ENCODE measurements around the gene ITLN1. TPM values are rescaled to one million over a fixed set of nuclear protein-coding genes. Genes with fewer than 3 reads are reported as not detected.
"Not testable (repeated sequence)": the region's sequence is repeated elsewhere in the genome, so short reads cannot be mapped to it uniquely, and the experiment has no call there.

The ITLN1 gene
- total RNA-seq, 1 donor from 2014 or later = not detected

DNA sequence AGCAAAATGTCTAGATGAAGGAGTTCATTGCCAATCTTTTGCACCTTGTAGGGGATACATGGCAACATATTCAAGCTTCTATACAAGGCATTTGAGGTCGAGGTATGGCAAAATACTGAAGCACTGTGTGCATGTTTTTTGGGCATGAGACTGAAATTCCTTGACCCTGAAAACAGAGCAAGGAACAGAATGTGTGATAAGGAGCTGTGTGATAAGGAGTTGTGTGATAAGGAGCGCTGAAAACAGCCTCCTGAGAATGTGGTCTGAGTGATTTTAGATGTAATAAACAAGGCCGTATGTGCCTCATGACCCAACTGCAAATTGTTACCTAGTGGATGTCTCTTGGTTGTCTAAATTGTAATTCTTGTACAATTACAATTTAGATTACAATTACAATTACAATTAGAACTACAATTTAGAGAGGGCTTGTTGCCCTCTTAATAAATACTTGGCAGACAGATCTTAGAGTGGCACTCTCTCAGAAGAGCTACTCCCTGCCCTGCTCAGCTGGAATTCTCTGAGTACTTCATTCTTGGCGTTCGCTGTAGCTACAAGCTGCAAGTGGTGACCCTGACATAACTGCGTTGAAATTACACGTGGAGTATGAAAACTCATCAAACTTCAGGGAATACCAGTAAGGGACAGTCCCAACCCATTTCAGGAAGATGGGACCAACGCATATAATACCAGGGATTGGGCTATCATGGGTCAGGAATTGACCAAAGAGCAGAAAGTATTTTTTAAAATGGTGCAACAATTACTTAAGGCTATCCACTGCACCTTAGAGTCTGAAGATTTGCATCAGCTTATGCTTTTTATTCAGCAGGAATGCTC lies 20.0 kb upstream of the ITLN1 start:
- Mint-ChIP-seq H3K4me1 (ENCODE audit: low read depth, unreplicated experiment) (no peaks in the 10 kb centered on the region), H3K36me3 (ENCODE audit: unreplicated experiment) (no peaks in the 10 kb centered on the region), H3K27ac (ENCODE audit: unreplicated experiment) (no peak overlapping the region), H3K27me3 (ENCODE audit: unreplicated experiment) (no peaks in the 10 kb centered on the region), H3K4me3 (ENCODE audit: unreplicated experiment) (no peak overlapping the region), H3K9me3 (ENCODE audit: unreplicated experiment) (no peaks in the 10 kb centered on the region)
- DNase-seq = no peak
- TF ChIP-seq, protein P1, sequence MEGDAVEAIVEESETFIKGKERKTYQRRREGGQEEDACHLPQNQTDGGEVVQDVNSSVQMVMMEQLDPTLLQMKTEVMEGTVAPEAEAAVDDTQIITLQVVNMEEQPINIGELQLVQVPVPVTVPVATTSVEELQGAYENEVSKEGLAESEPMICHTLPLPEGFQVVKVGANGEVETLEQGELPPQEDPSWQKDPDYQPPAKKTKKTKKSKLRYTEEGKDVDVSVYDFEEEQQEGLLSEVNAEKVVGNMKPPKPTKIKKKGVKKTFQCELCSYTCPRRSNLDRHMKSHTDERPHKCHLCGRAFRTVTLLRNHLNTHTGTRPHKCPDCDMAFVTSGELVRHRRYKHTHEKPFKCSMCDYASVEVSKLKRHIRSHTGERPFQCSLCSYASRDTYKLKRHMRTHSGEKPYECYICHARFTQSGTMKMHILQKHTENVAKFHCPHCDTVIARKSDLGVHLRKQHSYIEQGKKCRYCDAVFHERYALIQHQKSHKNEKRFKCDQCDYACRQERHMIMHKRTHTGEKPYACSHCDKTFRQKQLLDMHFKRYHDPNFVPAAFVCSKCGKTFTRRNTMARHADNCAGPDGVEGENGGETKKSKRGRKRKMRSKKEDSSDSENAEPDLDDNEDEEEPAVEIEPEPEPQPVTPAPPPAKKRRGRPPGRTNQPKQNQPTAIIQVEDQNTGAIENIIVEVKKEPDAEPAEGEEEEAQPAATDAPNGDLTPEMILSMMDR (IDR thresholded peaks at IDR 0.05; ENCODE audit: partially characterized antibody, unreplicated experiment) = no peak

DNA sequence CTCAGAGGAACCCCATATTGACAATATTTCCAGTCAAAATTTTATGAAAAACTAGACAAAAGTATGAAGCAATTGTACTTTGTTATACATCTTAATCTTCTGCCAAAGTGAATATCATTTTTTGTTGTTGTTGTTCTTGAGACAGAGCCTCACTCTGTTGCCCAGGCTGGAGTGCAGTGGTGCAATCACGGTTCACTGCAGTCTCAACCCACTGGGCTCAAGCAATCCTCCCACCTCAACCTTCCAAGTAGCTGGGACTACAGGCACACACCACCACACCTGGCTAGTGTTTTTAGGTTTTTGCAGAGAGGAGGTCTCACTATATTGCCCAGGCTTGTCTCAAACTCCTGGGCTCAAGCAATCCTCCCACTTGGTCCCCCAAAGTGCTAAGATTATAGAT lies 17.3 kb upstream of the ITLN1 start:
- not testable (repeated sequence) for H3K27me3 Mint-ChIP-seq (ENCODE audit: unreplicated experiment); H3K27ac Mint-ChIP-seq (ENCODE audit: unreplicated experiment); DNase-seq; H3K4me3 Mint-ChIP-seq (ENCODE audit: unreplicated experiment); H3K9me3 Mint-ChIP-seq (ENCODE audit: unreplicated experiment); H3K36me3 Mint-ChIP-seq (ENCODE audit: unreplicated experiment); H3K4me1 Mint-ChIP-seq (ENCODE audit: low read depth, unreplicated experiment)

DNA sequence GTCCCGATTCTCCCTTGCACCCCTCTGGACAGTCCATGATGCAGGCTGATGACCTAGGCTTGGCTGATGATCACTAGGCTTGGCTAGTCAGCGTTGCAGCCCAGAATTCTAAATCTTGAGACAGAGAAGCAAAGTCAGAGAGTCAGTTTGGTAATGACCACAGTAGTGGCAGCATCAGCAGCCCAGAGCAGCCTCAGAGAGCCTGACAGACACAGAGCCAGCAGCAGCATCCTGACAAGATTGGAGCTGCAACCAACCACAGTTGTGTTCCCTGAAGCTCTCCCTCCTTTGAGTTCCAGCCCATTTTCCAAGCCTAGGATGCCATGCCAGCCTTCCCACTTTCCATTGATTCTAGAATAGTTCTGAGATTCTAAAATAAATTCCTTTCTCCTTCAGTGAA lies 16.8 kb upstream of the ITLN1 start:
- no peak overlapping the region for H3K4me3 Mint-ChIP-seq (ENCODE audit: unreplicated experiment)
- no peak for DNase-seq
- H3K4me1 Mint-ChIP-seq (ENCODE audit: low read depth, unreplicated experiment) = no peaks in the 10 kb centered on the region
- no peak overlapping the region for H3K27ac Mint-ChIP-seq (ENCODE audit: unreplicated experiment)
- H3K36me3 Mint-ChIP-seq (ENCODE audit: unreplicated experiment) = no peaks in the 10 kb centered on the region
- no peaks in the 10 kb centered on the region for H3K9me3 Mint-ChIP-seq (ENCODE audit: unreplicated experiment)
- TF ChIP-seq, protein P1 (IDR thresholded peaks at IDR 0.05; ENCODE audit: partially characterized antibody, unreplicated experiment) = no peak
- H3K27me3 Mint-ChIP-seq (ENCODE audit: unreplicated experiment) = no peaks in the 10 kb centered on the region

DNA sequence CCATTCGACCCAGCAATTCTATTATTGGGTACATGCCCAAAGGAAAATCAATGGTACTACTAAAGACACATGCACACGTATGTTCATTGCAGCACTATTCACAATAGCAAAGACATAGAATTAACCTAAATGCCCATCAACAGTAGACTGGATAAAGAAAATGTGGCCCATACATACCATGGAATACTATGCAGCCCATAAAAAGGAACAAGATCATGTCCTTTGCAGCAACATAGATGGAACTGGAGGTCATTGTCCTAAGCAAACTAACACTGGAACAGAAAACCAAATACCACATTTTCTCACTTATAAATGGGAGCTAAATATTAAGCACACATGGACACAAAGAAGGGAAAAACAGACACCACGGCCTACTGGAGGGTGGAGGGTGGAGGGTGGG lies 15.7 kb upstream of the ITLN1 start:
- H3K9me3 Mint-ChIP-seq (ENCODE audit: unreplicated experiment); H3K4me1 Mint-ChIP-seq (ENCODE audit: low read depth, unreplicated experiment); H3K27me3 Mint-ChIP-seq (ENCODE audit: unreplicated experiment); DNase-seq; H3K27ac Mint-ChIP-seq (ENCODE audit: unreplicated experiment); H3K4me3 Mint-ChIP-seq (ENCODE audit: unreplicated experiment); H3K36me3 Mint-ChIP-seq (ENCODE audit: unreplicated experiment): not testable (repeated sequence)

DNA sequence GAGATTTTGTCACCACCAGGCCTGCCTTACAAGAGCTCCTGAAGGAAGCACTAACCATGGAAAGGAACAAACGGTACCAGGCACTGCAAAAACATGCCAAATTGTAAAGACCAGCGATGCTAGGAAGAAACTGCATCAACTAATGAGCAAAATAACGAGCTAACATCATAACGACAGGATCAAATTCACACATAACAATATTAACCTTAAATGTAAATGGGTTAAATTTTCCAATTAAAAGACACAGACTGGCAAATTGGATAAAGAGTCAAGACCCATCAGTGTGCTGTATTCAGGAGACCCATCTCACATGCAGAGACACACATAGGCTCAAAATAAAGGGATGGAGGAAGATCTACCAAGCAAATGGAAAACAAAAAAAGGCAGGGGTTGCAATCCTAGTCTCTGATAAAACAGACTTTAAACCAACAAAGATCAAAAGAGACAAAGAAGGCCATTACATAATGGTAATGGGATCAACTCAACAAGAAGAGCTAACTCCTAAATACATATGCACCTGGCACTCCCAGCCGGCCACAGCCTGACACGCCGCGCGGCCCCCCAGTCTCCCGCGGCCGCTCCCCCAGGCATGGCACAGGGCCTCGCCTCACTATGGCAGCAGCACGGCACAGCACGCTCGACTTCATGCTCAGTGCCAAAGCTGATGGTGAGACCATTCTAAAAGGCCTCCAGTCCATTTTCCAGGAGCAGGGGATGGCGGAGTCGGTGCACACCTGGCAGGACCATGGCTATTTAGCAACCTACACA lies 9.6 kb upstream of the ITLN1 start:
- DNase-seq; H3K9me3 Mint-ChIP-seq (ENCODE audit: unreplicated experiment); H3K4me3 Mint-ChIP-seq (ENCODE audit: unreplicated experiment); H3K36me3 Mint-ChIP-seq (ENCODE audit: unreplicated experiment); H3K4me1 Mint-ChIP-seq (ENCODE audit: low read depth, unreplicated experiment); H3K27me3 Mint-ChIP-seq (ENCODE audit: unreplicated experiment); H3K27ac Mint-ChIP-seq (ENCODE audit: unreplicated experiment): not testable (repeated sequence)

DNA sequence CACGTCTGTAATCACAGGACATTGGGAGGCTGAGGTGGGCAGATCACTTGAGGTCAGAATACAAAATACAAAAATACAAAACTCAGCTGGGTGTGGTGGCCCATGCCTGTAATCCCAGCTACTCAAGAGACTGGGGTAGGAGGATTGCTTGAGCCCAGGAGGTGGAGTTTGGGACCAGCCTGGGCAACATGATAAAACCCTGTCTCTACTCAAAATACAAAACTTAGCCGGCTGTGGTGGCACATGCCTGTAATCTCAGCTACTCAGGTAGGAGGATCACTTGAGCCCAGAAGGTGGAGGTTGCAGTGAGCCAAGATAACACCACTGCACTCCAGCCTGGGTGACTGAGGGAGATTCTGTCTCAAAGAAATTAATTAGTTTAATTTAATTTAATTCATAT lies 6.5 kb upstream of the ITLN1 start:
- no peaks in the 10 kb centered on the region for H3K4me1 Mint-ChIP-seq (ENCODE audit: low read depth, unreplicated experiment)
- TF ChIP-seq, protein P1 (IDR thresholded peaks at IDR 0.05; ENCODE audit: partially characterized antibody, unreplicated experiment) = no peak
- no peaks in the 10 kb centered on the region for H3K36me3 Mint-ChIP-seq (ENCODE audit: unreplicated experiment)
- H3K9me3 Mint-ChIP-seq (ENCODE audit: unreplicated experiment) = peaks cover 1% of the 10 kb centered on the region
- H3K4me3 Mint-ChIP-seq (ENCODE audit: unreplicated experiment) = no peak overlapping the region
- H3K27ac Mint-ChIP-seq (ENCODE audit: unreplicated experiment) = no peak overlapping the region
- DNase-seq = no peak
- no peaks in the 10 kb centered on the region for H3K27me3 Mint-ChIP-seq (ENCODE audit: unreplicated experiment)
